Ovary (tissue), 3 donors: ENCODE measurements around the gene SSR1.

Experiments used
- EP300 ChIP-seq: sonication (generic); formaldehyde crosslinking; IDR thresholded peaks from one replicate; pipeline ENCODE4 v1.6.1; 2017; ENCODE audit warnings: antibody characterized with exemption
- POLR2A ChIP-seq: fragments of 450-650 bp; IDR thresholded peaks from one replicate; pipeline ENCODE4 v1.6.1; 2017; ENCODE audit warnings: antibody characterized with exemption, mild to moderate bottlenecking, moderate library complexity
- TF ChIP-seq, protein P1 (sequence below), 3 donors: fragments of 450-650 bp in 2 of 3; fragments of 200-600 bp in 1 of 3; IDR thresholded peaks; one replicate each; pipeline versions ENCODE4 v1.5.1 to v1.8.0; 2016 to 2022; ENCODE audit warnings: antibody characterized with exemption in 3 of 3, mild to moderate bottlenecking in 1 of 3
- donor health status: DM: no; HTN: no; CAD: no.

DNA sequence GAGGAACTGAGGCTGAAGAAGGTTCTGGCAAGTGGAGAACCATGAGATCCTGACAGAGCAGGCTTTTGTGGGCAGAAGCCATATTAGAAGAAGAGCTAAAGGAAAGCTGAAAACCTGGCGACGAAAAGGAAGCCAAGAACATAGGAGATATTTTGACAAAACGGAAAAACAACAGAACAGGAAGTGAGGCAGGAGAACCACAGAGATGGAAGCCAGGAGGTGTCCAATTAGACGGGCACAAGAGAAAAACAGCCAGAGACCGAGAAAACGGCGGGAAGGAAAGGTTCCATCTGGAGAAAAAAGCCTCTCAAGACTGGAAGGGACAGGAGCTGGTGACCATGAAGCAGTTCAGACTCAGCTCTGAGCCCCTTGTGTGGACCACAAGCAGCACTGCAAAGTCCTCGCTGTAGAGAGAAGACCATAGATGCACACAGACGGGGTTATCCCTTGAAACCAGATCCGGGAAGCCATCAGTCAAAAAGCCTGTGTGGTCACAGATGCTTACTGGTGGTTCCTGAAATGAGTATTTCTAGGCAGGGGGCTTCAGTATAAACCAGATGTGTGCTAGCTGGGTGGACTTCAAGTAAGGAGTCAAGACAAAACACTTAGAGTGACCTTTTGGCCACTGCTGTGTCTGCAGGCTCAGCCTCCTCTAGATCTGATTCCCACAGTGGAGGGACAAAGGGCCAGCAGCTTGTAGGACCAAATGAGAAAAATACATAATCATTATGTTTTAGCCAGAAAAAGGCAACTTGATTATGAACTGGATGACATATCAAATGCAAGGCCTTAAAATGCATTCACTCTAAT, 30.7 kb downstream of the SSR1 start:
- TF ChIP-seq, protein P1, sequence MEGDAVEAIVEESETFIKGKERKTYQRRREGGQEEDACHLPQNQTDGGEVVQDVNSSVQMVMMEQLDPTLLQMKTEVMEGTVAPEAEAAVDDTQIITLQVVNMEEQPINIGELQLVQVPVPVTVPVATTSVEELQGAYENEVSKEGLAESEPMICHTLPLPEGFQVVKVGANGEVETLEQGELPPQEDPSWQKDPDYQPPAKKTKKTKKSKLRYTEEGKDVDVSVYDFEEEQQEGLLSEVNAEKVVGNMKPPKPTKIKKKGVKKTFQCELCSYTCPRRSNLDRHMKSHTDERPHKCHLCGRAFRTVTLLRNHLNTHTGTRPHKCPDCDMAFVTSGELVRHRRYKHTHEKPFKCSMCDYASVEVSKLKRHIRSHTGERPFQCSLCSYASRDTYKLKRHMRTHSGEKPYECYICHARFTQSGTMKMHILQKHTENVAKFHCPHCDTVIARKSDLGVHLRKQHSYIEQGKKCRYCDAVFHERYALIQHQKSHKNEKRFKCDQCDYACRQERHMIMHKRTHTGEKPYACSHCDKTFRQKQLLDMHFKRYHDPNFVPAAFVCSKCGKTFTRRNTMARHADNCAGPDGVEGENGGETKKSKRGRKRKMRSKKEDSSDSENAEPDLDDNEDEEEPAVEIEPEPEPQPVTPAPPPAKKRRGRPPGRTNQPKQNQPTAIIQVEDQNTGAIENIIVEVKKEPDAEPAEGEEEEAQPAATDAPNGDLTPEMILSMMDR (IDR thresholded peaks at IDR 0.05): no peak
- no peak for TF ChIP-seq POLR2A
- no peak for TF ChIP-seq EP300
